Rectal smooth muscle tissue (tissue), 1 donor: ENCODE measurements around the gene MYORG.

ENCODE experiments used
- H3K27ac ChIP-seq: one replicate; pipeline ENCODE4 v1.7.0; 2013; ENCODE audit warnings: low read depth, low read length, inconsistent platforms
- H3K27me3 ChIP-seq: one replicate; pipeline ENCODE4 v1.7.0; 2013; ENCODE audit warnings: low read length; ENCODE audit not compliant: control insufficient read depth, insufficient read depth
- H3K36me3 ChIP-seq: one replicate; pipeline ENCODE4 v1.7.0; 2013; ENCODE audit warnings: low read length; ENCODE audit not compliant: control insufficient read depth, insufficient read depth
- H3K4me1 ChIP-seq: one replicate; pipeline ENCODE4 v1.7.0; 2013; ENCODE audit warnings: low read length; ENCODE audit not compliant: control insufficient read depth, insufficient read depth
- H3K4me3 ChIP-seq: one replicate; pipeline ENCODE4 v1.7.0; 2013; ENCODE audit warnings: low read length
- H3K9ac ChIP-seq: one replicate; pipeline ENCODE4 v1.7.0; 2013; ENCODE audit warnings: low read length

MYORG gene

GRCh38 chr9:34334337-34334824 lies 42.3 kb downstream of the MYORG start:
- no peaks in the 10 kb centered on the region for H3K27me3 ChIP-seq
- no peak overlapping the region for H3K27ac ChIP-seq
- no peak overlapping the region for H3K4me3 ChIP-seq
- peaks cover 3% of the 10 kb centered on the region for H3K36me3 ChIP-seq
- peaks cover 2% of the 10 kb centered on the region for H3K4me1 ChIP-seq
- H3K9ac ChIP-seq: no peak overlapping the region

- no peak overlapping the region for H3K9ac ChIP-seq
- no peak overlapping the region for H3K27ac ChIP-seq
- H3K36me3 ChIP-seq: no peaks in the 10 kb centered on the region
- H3K4me3 ChIP-seq: no peak overlapping the region
- no peaks in the 10 kb centered on the region for H3K27me3 ChIP-seq
- peaks cover 3% of the 10 kb centered on the region for H3K4me1 ChIP-seq
These were observed 42.9 kb downstream of the MYORG start for GRCh38 chr9:34333836-34334235.

- peaks cover 6% of the 10 kb centered on the region for H3K4me1 ChIP-seq
- no peak overlapping the region for H3K4me3 ChIP-seq
- no peaks in the 10 kb centered on the region for H3K27me3 ChIP-seq
- H3K27ac ChIP-seq: no peak overlapping the region
- no peak overlapping the region for H3K9ac ChIP-seq
- H3K36me3 ChIP-seq: no peaks in the 10 kb centered on the region
These were observed 44.4 kb downstream of the MYORG start for GRCh38 chr9:34332076-34332964.

GRCh38 chr9:34331196-34331595 lies 45.5 kb downstream of the MYORG start:
- Histone ChIP-seq H3K4me1 (peaks cover 6% of the 10 kb centered on the region), H3K4me3 (no peak overlapping the region), H3K27me3 (no peaks in the 10 kb centered on the region), H3K9ac (no peak overlapping the region), H3K27ac (no peak overlapping the region), H3K36me3 (no peaks in the 10 kb centered on the region)

GRCh38 chr9:34328987-34329832 lies 47.5 kb downstream of the MYORG start, which contains the start of the genes KIF24 and NUDT2:
TSS of gene KIF24 (minus strand) at chr9:34329268. CDS start at chr9:34311346, 17,922 bp downstream.
TSS of gene NUDT2 (plus strand) at chr9:34329569. CDS start at chr9:34339040, 9,471 bp downstream.
- Histone ChIP-seq H3K27ac (peak within 1 kb of the TSS; percentile 97), H3K4me3 (peak within 1 kb of the TSS; percentile 99), H3K9ac (peak within 1 kb of the TSS; percentile 99), H3K27me3 (no peaks in the 10 kb centered on the region), H3K4me1 (peaks cover 6% of the 10 kb centered on the region), H3K36me3 (no peaks in the 10 kb centered on the region)

GRCh38 chr9:34328500-34328986 lies 48.2 kb downstream of the MYORG start:
- Histone ChIP-seq H3K27ac (no peak overlapping the region), H3K9ac (peak overlapping the region; percentile 32), H3K27me3 (no peaks in the 10 kb centered on the region), H3K4me3 (peak overlapping the region; percentile 98), H3K36me3 (no peaks in the 10 kb centered on the region), H3K4me1 (peaks cover 4% of the 10 kb centered on the region)

GRCh38 chr9:34326690-34327089 lies 50.0 kb downstream of the MYORG start:
- H3K9ac ChIP-seq: no peak overlapping the region
- H3K4me1 ChIP-seq: peaks cover 4% of the 10 kb centered on the region
- no peak overlapping the region for H3K27ac ChIP-seq
- no peaks in the 10 kb centered on the region for H3K27me3 ChIP-seq
- H3K36me3 ChIP-seq: no peaks in the 10 kb centered on the region
- no peak overlapping the region for H3K4me3 ChIP-seq

- H3K4me3 ChIP-seq: no peak overlapping the region
- H3K27ac ChIP-seq: no peak overlapping the region
- no peaks in the 10 kb centered on the region for H3K27me3 ChIP-seq
- H3K36me3 ChIP-seq: no peaks in the 10 kb centered on the region
- H3K4me1 ChIP-seq: no peaks in the 10 kb centered on the region
- no peak overlapping the region for H3K9ac ChIP-seq
These were observed 53.7 kb downstream of the MYORG start for GRCh38 chr9:34322899-34323591.

- no peak overlapping the region for H3K9ac ChIP-seq
These were observed 55.2 kb downstream of the MYORG start for GRCh38 chr9:34321451-34321850.

GRCh38 chr9:34318163-34318790 lies 58.4 kb downstream of the MYORG start:
- no peaks in the 10 kb centered on the region for H3K36me3 ChIP-seq
- no peaks in the 10 kb centered on the region for H3K4me1 ChIP-seq
- H3K27me3 ChIP-seq: no peaks in the 10 kb centered on the region
- H3K27ac ChIP-seq: no peak overlapping the region
- H3K4me3 ChIP-seq: no peak overlapping the region
- no peak overlapping the region for H3K9ac ChIP-seq

More at GRCh38 chr9:34321451-34321850, 55.2 kb downstream of the MYORG start:
- Histone ChIP-seq H3K4me3 (no peak overlapping the region), H3K27me3 (no peaks in the 10 kb centered on the region), H3K4me1 (no peaks in the 10 kb centered on the region), H3K36me3 (no peaks in the 10 kb centered on the region), H3K27ac (no peak overlapping the region)

- no peaks in the 10 kb centered on the region for H3K36me3 ChIP-seq
- H3K27ac ChIP-seq: no peak overlapping the region
- no peak overlapping the region for H3K4me3 ChIP-seq
- H3K27me3 ChIP-seq: no peaks in the 10 kb centered on the region
- no peak overlapping the region for H3K9ac ChIP-seq
- no peaks in the 10 kb centered on the region for H3K4me1 ChIP-seq
These were observed 59.3 kb downstream of the MYORG start for GRCh38 chr9:34317436-34317835.
